GM12874 (cell line): Measurements from ENCODE around the gene CORO2B.

Experiments used
- CTCF ChIP-seq: IDR thresholded peaks from 2 replicates; pipeline ENCODE4 v1.5.1; 2011; ENCODE audit warnings: low read depth, mild to moderate bottlenecking, control low read depth, low read length, moderate library complexity; ENCODE audit not compliant: insufficient read depth

CORO2B gene

DNA sequence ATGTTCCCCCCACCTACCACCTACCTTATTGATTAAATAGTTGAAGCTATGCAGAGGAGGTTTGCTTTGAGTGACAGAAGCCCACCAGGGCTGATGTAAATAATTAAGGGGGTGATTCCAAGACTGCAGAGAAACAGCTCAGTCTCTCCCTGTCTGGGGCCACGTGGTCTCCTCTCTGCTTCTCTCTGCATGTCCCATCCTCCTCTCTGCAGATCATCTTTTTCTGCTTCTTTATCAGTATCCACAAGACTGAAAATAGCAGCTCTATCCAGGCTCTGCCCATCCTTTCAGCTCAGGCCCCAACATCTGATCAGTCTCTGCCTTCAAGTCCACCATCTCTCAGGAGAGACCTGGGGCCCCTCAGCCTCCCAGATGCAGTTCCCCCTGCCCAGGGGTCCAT, 131.1 kb downstream of the CORO2B start:
- TF ChIP-seq CTCF: no peak

DNA sequence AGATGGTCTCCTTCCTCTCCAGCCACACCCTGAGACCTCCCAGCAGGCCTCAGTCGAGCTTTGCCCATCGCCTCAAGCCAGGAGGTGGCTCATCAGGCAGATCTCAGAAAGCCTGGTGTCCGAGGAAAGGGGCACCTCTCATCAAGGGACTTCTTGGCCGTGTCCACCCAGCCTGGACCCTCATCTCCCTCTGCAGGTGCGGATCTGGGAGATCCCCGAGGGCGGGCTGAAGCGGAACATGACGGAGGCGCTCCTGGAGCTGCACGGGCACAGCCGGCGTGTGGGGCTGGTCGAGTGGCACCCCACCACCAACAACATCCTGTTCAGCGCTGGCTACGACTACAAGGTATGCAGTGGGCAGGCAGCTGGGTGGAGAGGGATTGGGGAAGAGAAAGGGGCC, 131.7 kb downstream of the CORO2B start:
- TF ChIP-seq CTCF: no peak

DNA sequence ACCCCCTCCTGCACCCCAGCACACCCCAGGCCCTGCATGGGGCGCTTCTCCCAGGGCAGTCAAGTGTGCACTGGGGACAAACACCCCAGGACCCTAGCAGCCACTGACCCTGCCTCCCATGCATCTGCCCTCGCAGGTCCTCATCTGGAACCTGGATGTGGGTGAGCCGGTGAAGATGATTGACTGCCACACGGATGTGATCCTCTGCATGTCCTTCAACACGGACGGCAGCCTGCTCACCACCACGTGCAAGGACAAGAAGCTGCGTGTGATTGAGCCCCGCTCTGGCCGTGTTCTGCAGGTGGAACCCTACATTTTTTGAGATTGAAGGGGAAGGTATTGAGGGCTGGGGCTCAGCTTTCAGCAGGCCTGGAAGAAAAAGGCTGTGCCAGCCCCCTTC, 132.6 kb downstream of the CORO2B start:
- no peak for TF ChIP-seq CTCF

- no peak for TF ChIP-seq CTCF
Observed at GRCh38 chr15:68712886-68713285, 134.1 kb downstream of the CORO2B start.

DNA sequence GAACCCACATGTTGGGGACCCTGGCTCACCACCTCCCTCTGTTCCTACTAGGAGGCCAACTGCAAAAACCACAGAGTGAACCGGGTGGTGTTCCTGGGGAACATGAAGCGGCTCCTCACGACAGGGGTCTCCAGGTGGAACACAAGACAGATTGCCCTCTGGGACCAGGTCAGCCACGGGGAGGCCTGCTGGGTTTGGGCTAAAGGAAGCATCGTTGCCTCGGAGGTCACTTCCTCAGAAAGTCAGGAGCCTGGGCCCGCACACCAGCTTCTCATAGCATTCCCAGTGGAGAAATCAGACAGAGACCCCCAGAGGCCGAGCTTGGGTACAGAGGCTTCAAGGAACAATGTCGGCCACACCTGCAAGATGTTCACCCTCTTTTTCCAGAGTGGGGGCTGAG, 135.1 kb downstream of the CORO2B start:
- no peak for TF ChIP-seq CTCF

GRCh38 chr15:68715111-68715510, 136.3 kb downstream of the CORO2B start:
- no peak for TF ChIP-seq CTCF

- no peak for TF ChIP-seq CTCF
Observed at GRCh38 chr15:68717951-68718350, 139.2 kb downstream of the CORO2B start.

DNA sequence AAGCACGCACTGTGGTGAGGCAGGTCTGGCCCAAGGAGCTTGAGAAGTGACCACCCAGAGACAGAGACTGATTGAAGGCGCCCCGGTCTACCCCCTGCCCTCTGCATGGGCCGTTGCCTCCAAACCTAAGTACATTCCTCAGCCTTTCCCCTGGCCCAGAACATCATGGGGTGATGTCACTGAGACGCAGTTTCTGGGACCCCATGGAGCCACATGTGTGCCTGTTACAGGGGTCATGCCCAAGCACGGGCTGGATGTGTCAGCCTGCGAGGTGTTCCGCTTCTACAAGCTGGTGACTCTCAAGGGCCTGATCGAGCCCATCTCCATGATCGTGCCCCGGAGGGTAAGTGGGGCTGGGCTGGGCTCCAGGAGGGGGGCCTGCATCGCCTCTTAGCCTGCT, 139.7 kb downstream of the CORO2B start:
- no peak for TF ChIP-seq CTCF
